Measurements from ENCODE around the gene MTA3. TPM values are rescaled to one million over a fixed set of nuclear protein-coding genes. Genes with fewer than 3 reads are reported as not detected.

MTA3 gene
- total RNA-seq, 1 experiment from 2014 or later = 24.0 TPM

DNA sequence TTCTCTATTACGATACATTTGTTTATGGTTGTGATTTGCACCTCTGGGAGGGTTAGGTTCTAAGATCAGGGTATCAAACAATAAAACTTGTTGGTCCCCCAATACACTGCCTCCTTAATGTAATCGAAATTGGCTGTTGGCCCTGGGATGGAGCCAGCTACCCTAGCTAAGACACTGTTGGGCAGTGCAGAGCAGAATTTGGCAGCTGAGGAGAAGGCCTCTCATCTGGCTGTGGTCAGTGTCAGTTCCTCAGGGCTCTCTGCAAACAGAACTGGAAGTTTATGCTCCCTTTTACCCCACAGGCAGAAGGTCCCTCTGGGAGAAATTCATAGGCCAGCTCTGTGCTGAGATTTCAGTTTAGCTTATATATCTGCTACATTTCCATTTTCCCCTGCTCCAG lies 232.5 kb downstream of the MTA3 start:
- DNase-seq (ENCODE audit: low read depth) = no peak

DNA sequence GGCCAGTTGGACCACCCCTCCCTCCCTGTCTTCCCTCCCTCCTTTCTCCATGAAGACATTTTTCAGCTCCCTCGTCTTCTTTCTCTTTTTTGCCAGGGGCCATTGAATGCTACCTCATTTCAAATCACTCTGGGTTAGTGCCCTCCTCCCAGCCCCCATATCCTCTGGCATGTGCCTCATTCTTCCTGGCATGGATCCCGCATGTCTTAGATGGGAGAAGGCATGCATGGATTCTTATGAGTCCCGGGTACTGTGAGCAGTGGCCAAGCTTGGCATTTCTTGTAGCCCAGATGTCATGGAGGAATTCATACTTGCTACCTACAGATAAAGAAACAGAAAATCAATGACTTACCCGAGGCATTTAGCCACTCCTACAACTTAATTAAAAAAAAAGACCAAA lies 232.9 kb downstream of the MTA3 start:
- no peak for DNase-seq (ENCODE audit: low read depth)

DNA sequence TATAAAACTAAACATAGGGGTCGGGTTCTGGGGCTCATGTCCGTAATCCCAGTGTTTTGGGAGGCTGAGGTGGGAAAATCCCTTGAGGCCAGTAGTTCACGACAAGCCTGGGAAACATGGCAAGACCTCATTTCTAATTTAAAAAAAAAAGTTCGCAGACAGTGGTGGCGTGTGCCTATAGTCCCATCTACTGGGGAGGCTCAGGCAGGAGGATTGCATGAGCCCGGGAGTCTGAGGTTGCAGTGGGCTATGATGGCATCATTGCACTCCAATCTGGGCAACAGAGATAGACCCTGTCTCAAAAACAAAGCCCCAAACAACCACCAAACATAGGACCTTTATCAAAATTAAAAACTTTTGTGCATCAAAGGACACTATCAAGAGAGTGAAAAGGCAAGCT lies 233.7 kb downstream of the MTA3 start:
- DNase-seq (ENCODE audit: low read depth) = no peak

GRCh38 chr2:42804338-42804737 lies 235.9 kb downstream of the MTA3 start:
- DNase-seq (ENCODE audit: low read depth) = no peak

GRCh38 chr2:42804891-42805290 lies 236.5 kb downstream of the MTA3 start:
- DNase-seq (ENCODE audit: low read depth) = no peak

Small RNAs within 50 kb of the gene (small RNA-seq; reads per million reads assigned to genes)
- gene AC074375.1 (not detected), gene RNU6-137P (not detected)

Other genes starting within 250 kb of the MTA3 start
- 130 and 137 TPM in 2 replicates for gene COX7A2L, start 207.4 kb upstream of the MTA3 start, total RNA-seq (2014; rRNA removed; shearing (Covaris generic))
- gene KCNG3, start 74.7 kb upstream of the MTA3 start, total RNA-seq (2014; rRNA removed; shearing (Covaris generic)) = 1.3 and 1.5 TPM in 2 replicates
- not detected in 2 replicates for gene OXER1, start 195.5 kb downstream of the MTA3 start, total RNA-seq (2014; rRNA removed; shearing (Covaris generic))
- gene HAAO, start 224.0 kb downstream of the MTA3 start, total RNA-seq (2014; rRNA removed; shearing (Covaris generic)) = not detected in 2 replicates